SKM-1 (cell line): Measurements from ENCODE around the gene VDAC1.
"Not testable (repeated sequence)": the region's sequence is repeated elsewhere in the genome, so short reads cannot be mapped to it uniquely, and the experiment has no call there.

Experiments
- DNase-seq: peaks from one replicate; lab custom pipeline; 2025; ENCODE audit not compliant: unreplicated experiment; lab: John Stamatoyannopoulos, UW

The VDAC1 gene

GRCh38 chr5:133996683-133997252 is 8.0 kb downstream of the VDAC1 start:
- no peak for DNase-seq

- DNase-seq = no peak
These were observed 8.8 kb downstream of the VDAC1 start for GRCh38 chr5:133995883-133996563.

GRCh38 chr5:133995341-133995740 is 9.4 kb downstream of the VDAC1 start:
- no peak for DNase-seq

GRCh38 chr5:133994990-133995333 is 9.8 kb downstream of the VDAC1 start:
- DNase-seq = no peak

- DNase-seq = no peak
These were observed 10.3 kb downstream of the VDAC1 start for GRCh38 chr5:133994297-133994989.

- no peak for DNase-seq
These were observed 11.4 kb downstream of the VDAC1 start for GRCh38 chr5:133993185-133993936.

- no peak for DNase-seq
These were observed 12.2 kb downstream of the VDAC1 start for GRCh38 chr5:133992429-133993155.

GRCh38 chr5:133991171-133991910 is 13.4 kb downstream of the VDAC1 start:
- DNase-seq = no peak

GRCh38 chr5:133990396-133990795 is 14.4 kb downstream of the VDAC1 start:
- no peak for DNase-seq

GRCh38 chr5:133985540-133986180 is 19.1 kb downstream of the VDAC1 start:
- no peak for DNase-seq

GRCh38 chr5:133983674-133984073 is 21.1 kb downstream of the VDAC1 start:
- DNase-seq = no peak

GRCh38 chr5:133981714-133982113 is 23.1 kb downstream of the VDAC1 start:
- DNase-seq = no peak

GRCh38 chr5:133980652-133981051 is 24.1 kb downstream of the VDAC1 start:
- no peak for DNase-seq

- DNase-seq = no peak
These were observed 25.8 kb downstream of the VDAC1 start for GRCh38 chr5:133978943-133979342.

GRCh38 chr5:133977858-133978257 is 26.9 kb downstream of the VDAC1 start:
- no peak for DNase-seq

GRCh38 chr5:133977161-133977787 is 27.5 kb downstream of the VDAC1 start:
- no peak for DNase-seq

- DNase-seq = not testable (repeated sequence)
These were observed 29.2 kb downstream of the VDAC1 start for GRCh38 chr5:133975546-133975945.

- no peak for DNase-seq
These were observed 30.6 kb downstream of the VDAC1 start for GRCh38 chr5:133974142-133974541.

GRCh38 chr5:133970325-133970909 is 34.4 kb downstream of the VDAC1 start:
- DNase-seq = no peak
